ENCODE results near the gene ZG16B. TPM values are rescaled to one million over a fixed set of nuclear protein-coding genes. Genes with fewer than 3 reads are reported as not detected.
A peak's percentile ranks its signal among the peaks of the same experiment; 100 is the strongest.

The ZG16B gene
- total and polyA plus RNA-seq, 8 donors: 0.27 to 1.4 (median 0.63) TPM

GRCh38 chr16:2871926-2872325 lies 41.8 kb downstream of the ZG16B start:
- ATAC-seq (no peak), DNase-seq (peak in 1 of 4 donors; percentile 53)
- Histone ChIP-seq H3K4me1 (peaks cover 6 to 15% of the 10 kb centered on the region in 2 donors), H3K36me3 (no peaks in the 10 kb centered on the region), H3K9me3 (no peaks in the 10 kb centered on the region), H3K27me3 (no peaks in the 10 kb centered on the region), H3K4me3 (no peak overlapping the region), H3K27ac (no peak overlapping the region)
- intact Hi-C loops (cut with DNase I): loop anchor here in 1 of 2 donors (10.0 kb wide), 1 partner anchor 53 kb away; no protein-coding TSS in a partner anchor
- no peak for TF ChIP-seq CTCF (IDR thresholded peaks at IDR 0.05)

GRCh38 chr16:2874032-2874911 lies 44.2 kb downstream of the ZG16B start:
- DNase-seq (no peak), ATAC-seq (no peak)
- H3K36me3 ChIP-seq: no peaks in the 10 kb centered on the region
- no peak overlapping the region for H3K4me3 ChIP-seq
- TF ChIP-seq CTCF (IDR thresholded peaks at IDR 0.05): no peak
- no peak overlapping the region for H3K27ac ChIP-seq
- H3K9me3 ChIP-seq: no peaks in the 10 kb centered on the region
- intact Hi-C loops (cut with DNase I): loop anchor here in 1 of 2 donors (10.0 kb wide), 1 partner anchor 51 kb away; no protein-coding TSS in a partner anchor
- no peaks in the 10 kb centered on the region for H3K27me3 ChIP-seq
- peaks cover 0 to 6% of the 10 kb centered on the region in 2 donors for H3K4me1 ChIP-seq

- TF ChIP-seq CTCF (IDR thresholded peaks at IDR 0.05): peak; percentile 94 to 96
- H3K4me1 ChIP-seq: peaks cover 0 to 6% of the 10 kb centered on the region in 2 donors
- H3K36me3 ChIP-seq: no peaks in the 10 kb centered on the region
- H3K27ac ChIP-seq: no peak overlapping the region
- ATAC-seq (peak; percentile 100), DNase-seq (peak; percentile 50 to 96 (median 83))
- no peak overlapping the region for H3K4me3 ChIP-seq
- no peaks in the 10 kb centered on the region for H3K9me3 ChIP-seq
- intact Hi-C loops (cut with DNase I): loop anchor here in 1 of 2 donors (10.0 kb wide), 1 partner anchor 50 kb away; no protein-coding TSS in a partner anchor
- H3K27me3 ChIP-seq: no peaks in the 10 kb centered on the region
Measured at GRCh38 chr16:2874912-2875362, 44.8 kb downstream of the ZG16B start.

GRCh38 chr16:2879854-2880508 lies 49.9 kb downstream of the ZG16B start:
- no peak for DNase-seq
- intact Hi-C loops (cut with DNase I): loop anchor here in 1 of 2 donors (10.0 kb wide), 1 partner anchor 45 kb away; no protein-coding TSS in a partner anchor
- no peaks in the 10 kb centered on the region for H3K27me3 ChIP-seq
- TF ChIP-seq CTCF (IDR thresholded peaks at IDR 0.05): no peak
- peaks cover 7 to 17% of the 10 kb centered on the region in 2 donors for H3K4me1 ChIP-seq
- no peak overlapping the region for H3K4me3 ChIP-seq
- no peak for ATAC-seq
- no peak overlapping the region for H3K27ac ChIP-seq
- H3K36me3 ChIP-seq: no peaks in the 10 kb centered on the region
- H3K9me3 ChIP-seq: no peaks in the 10 kb centered on the region

Other genes starting within 250 kb of the ZG16B start
- gene KCTD5, start 147.8 kb upstream of the ZG16B start, total RNA-seq: 10 to 100 TPM; 21.3 to 28.3 TPM
- 10 to 100 TPM; 18.4 to 24.0 (median 21.0) TPM for gene KCTD5, start 147.8 kb upstream of the ZG16B start, polyA plus RNA-seq (ENCODE audit: insufficient read length in 6 of 6)
- under 1 TPM; 0.45 to 0.70 TPM for gene PRSS27, start 110.1 kb upstream of the ZG16B start, total RNA-seq
- 1 to 10 TPM; 1.9 to 3.3 (median 2.5) TPM for gene PRSS27, start 110.1 kb upstream of the ZG16B start, polyA plus RNA-seq (ENCODE audit: insufficient read length in 6 of 6)
- 100 to 1,000 TPM; 536 to 562 TPM for gene SRRM2, start 77.7 kb upstream of the ZG16B start, total RNA-seq
- gene SRRM2, start 77.7 kb upstream of the ZG16B start, polyA plus RNA-seq (ENCODE audit: insufficient read length in 6 of 6): 100 to 1,000 TPM; 574 to 710 (median 657) TPM
- gene ELOB, start 53.0 kb upstream of the ZG16B start, total RNA-seq: 100 to 1,000 TPM; 200 to 205 TPM
- 100 to 1,000 TPM; 133 to 224 (median 180) TPM for gene ELOB, start 53.0 kb upstream of the ZG16B start, polyA plus RNA-seq (ENCODE audit: insufficient read length in 6 of 6)
- gene PRSS33, start 42.7 kb upstream of the ZG16B start, total RNA-seq: not detected
- under 1 TPM; 0.13 to 0.75 (median 0.25) TPM for gene PRSS33, start 42.7 kb upstream of the ZG16B start, polyA plus RNA-seq (ENCODE audit: insufficient read length in 6 of 6)
- gene PRSS41, start 31.8 kb upstream of the ZG16B start, total RNA-seq: not detected
- gene PRSS41, start 31.8 kb upstream of the ZG16B start, polyA plus RNA-seq (ENCODE audit: insufficient read length in 6 of 6): not detected
- 1 to 10 TPM in 1 of 2 donors, under 1 TPM in 1; 0.90 to 2.5 TPM for gene PRSS21, start 13.1 kb upstream of the ZG16B start, total RNA-seq
- gene PRSS21, start 13.1 kb upstream of the ZG16B start, polyA plus RNA-seq (ENCODE audit: insufficient read length in 6 of 6): under 1 TPM in 4 of 6 donors, not detected in 2; 0.25 to 0.38 (median 0.28) TPM
- 10 to 100 TPM; 15.7 to 16.7 TPM for gene PRSS22, start 27.9 kb downstream of the ZG16B start, total RNA-seq
- gene PRSS22, start 27.9 kb downstream of the ZG16B start, polyA plus RNA-seq (ENCODE audit: insufficient read length in 6 of 6): 10 to 100 TPM; 11.9 to 17.3 (median 14.8) TPM
- 10 to 100 TPM; 22.1 to 22.4 TPM for gene FLYWCH2, start 52.9 kb downstream of the ZG16B start, total RNA-seq
- 10 to 100 TPM; 15.6 to 24.5 (median 19.2) TPM for gene FLYWCH2, start 52.9 kb downstream of the ZG16B start, polyA plus RNA-seq (ENCODE audit: insufficient read length in 6 of 6)
- gene FLYWCH1, start 81.6 kb downstream of the ZG16B start, total RNA-seq: 10 to 100 TPM; 29.3 to 29.4 TPM
- gene FLYWCH1, start 81.6 kb downstream of the ZG16B start, polyA plus RNA-seq (ENCODE audit: insufficient read length in 6 of 6): 10 to 100 TPM; 17.2 to 42.9 (median 23.0) TPM
- gene KREMEN2, start 134.0 kb downstream of the ZG16B start, total RNA-seq: not detected
- under 1 TPM in 5 of 6 donors, not detected in 1; 0.17 to 0.36 (median 0.20) TPM for gene KREMEN2, start 134.0 kb downstream of the ZG16B start, polyA plus RNA-seq (ENCODE audit: insufficient read length in 6 of 6)
- 10 to 100 TPM; 17.2 to 20.1 TPM for gene PAQR4, start 139.0 kb downstream of the ZG16B start, total RNA-seq
- 10 to 100 TPM in 5 of 6 donors, 1 to 10 TPM in 1; 9.5 to 16.1 (median 13.8) TPM for gene PAQR4, start 139.0 kb downstream of the ZG16B start, polyA plus RNA-seq (ENCODE audit: insufficient read length in 6 of 6)
- gene PKMYT1, start 150.1 kb downstream of the ZG16B start, total RNA-seq: 10 to 100 TPM; 13.9 to 14.3 TPM
- gene PKMYT1, start 150.1 kb downstream of the ZG16B start, polyA plus RNA-seq (ENCODE audit: insufficient read length in 6 of 6): 10 to 100 TPM; 15.9 to 21.8 (median 18.6) TPM
- 1 to 10 TPM in 1 of 2 donors, under 1 TPM in 1; 0.85 to 2.2 TPM for gene CLDN9, start 182.6 kb downstream of the ZG16B start, total RNA-seq
- 1 to 10 TPM; 5.0 to 6.5 (median 6.0) TPM for gene CLDN9, start 182.6 kb downstream of the ZG16B start, polyA plus RNA-seq (ENCODE audit: insufficient read length in 6 of 6)
- 1 to 10 TPM in 1 of 2 donors, not detected in 1; 2.3 TPM for gene CLDN6, start 187.9 kb downstream of the ZG16B start, total RNA-seq
- gene CLDN6, start 187.9 kb downstream of the ZG16B start, polyA plus RNA-seq (ENCODE audit: insufficient read length in 6 of 6): 100 to 1,000 TPM in 5 of 6 donors, 10 to 100 TPM in 1; 95.0 to 140 (median 116) TPM
- 100 to 1,000 TPM; 118 to 126 TPM for gene TNFRSF12A, start 190.1 kb downstream of the ZG16B start, total RNA-seq
- gene TNFRSF12A, start 190.1 kb downstream of the ZG16B start, polyA plus RNA-seq (ENCODE audit: insufficient read length in 6 of 6): 1 to 10 TPM; 2.6 to 5.4 (median 4.2) TPM
- gene HCFC1R1, start 193.6 kb downstream of the ZG16B start, total RNA-seq: 10 to 100 TPM; 45.4 to 66.6 TPM
- 10 to 100 TPM; 25.1 to 37.6 (median 31.9) TPM for gene HCFC1R1, start 193.6 kb downstream of the ZG16B start, polyA plus RNA-seq (ENCODE audit: insufficient read length in 6 of 6)
- 10 to 100 TPM; 24.0 to 38.7 TPM for gene THOC6, start 193.7 kb downstream of the ZG16B start, total RNA-seq
- 10 to 100 TPM; 23.9 to 34.8 (median 26.9) TPM for gene THOC6, start 193.7 kb downstream of the ZG16B start, polyA plus RNA-seq (ENCODE audit: insufficient read length in 6 of 6)
- 10 to 100 TPM; 10.8 to 18.1 TPM for gene BICDL2, start 206.6 kb downstream of the ZG16B start, total RNA-seq
- 1 to 10 TPM; 2.5 to 5.5 (median 3.2) TPM for gene BICDL2, start 206.6 kb downstream of the ZG16B start, polyA plus RNA-seq (ENCODE audit: insufficient read length in 6 of 6)
- 10 to 100 TPM in 1 of 2 donors, 1 to 10 TPM in 1; 2.4 to 91.9 TPM for gene MMP25, start 216.3 kb downstream of the ZG16B start, total RNA-seq
- 1 to 10 TPM; 1.8 to 3.5 (median 2.2) TPM for gene MMP25, start 216.3 kb downstream of the ZG16B start, polyA plus RNA-seq (ENCODE audit: insufficient read length in 6 of 6)
- 100 to 1,000 TPM; 132 to 310 TPM for gene IL32, start 235.3 kb downstream of the ZG16B start, total RNA-seq
- 10 to 100 TPM; 59.4 to 86.9 (median 64.9) TPM for gene IL32, start 235.3 kb downstream of the ZG16B start, polyA plus RNA-seq (ENCODE audit: insufficient read length in 6 of 6)